Rectal smooth muscle tissue (tissue), 1 donor: ENCODE data around the gene KRTAP2-1.
"Not testable (repeated sequence)": the region's sequence is repeated elsewhere in the genome, so short reads cannot be mapped to it uniquely, and the experiment has no call there.

Experiments
- H3K27ac ChIP-seq: one replicate; pipeline ENCODE4 v1.7.0; 2013; ENCODE audit warnings: low read depth, low read length, inconsistent platforms
- H3K27me3 ChIP-seq: one replicate; pipeline ENCODE4 v1.7.0; 2013; ENCODE audit warnings: low read length; ENCODE audit not compliant: control insufficient read depth, insufficient read depth
- H3K36me3 ChIP-seq: one replicate; pipeline ENCODE4 v1.7.0; 2013; ENCODE audit warnings: low read length; ENCODE audit not compliant: control insufficient read depth, insufficient read depth
- H3K4me1 ChIP-seq: one replicate; pipeline ENCODE4 v1.7.0; 2013; ENCODE audit warnings: low read length; ENCODE audit not compliant: control insufficient read depth, insufficient read depth
- H3K4me3 ChIP-seq: one replicate; pipeline ENCODE4 v1.7.0; 2013; ENCODE audit warnings: low read length
- H3K9ac ChIP-seq: one replicate; pipeline ENCODE4 v1.7.0; 2013; ENCODE audit warnings: low read length

The KRTAP2-1 gene

GRCh38 chr17:41052566-41052965, 5.5 kb upstream of the KRTAP2-1 start:
- no peak overlapping the region for H3K4me3 ChIP-seq

GRCh38 chr17:41049110-41049509, 2.0 kb upstream of the KRTAP2-1 start:
- no peak overlapping the region for H3K9ac ChIP-seq

More at GRCh38 chr17:41052566-41052965, 5.5 kb upstream of the KRTAP2-1 start:
- Histone ChIP-seq H3K27ac (no peak overlapping the region), H3K9ac (no peak overlapping the region), H3K36me3 (no peaks in the 10 kb centered on the region), H3K27me3 (no peaks in the 10 kb centered on the region), H3K4me1 (no peaks in the 10 kb centered on the region)

DNA sequence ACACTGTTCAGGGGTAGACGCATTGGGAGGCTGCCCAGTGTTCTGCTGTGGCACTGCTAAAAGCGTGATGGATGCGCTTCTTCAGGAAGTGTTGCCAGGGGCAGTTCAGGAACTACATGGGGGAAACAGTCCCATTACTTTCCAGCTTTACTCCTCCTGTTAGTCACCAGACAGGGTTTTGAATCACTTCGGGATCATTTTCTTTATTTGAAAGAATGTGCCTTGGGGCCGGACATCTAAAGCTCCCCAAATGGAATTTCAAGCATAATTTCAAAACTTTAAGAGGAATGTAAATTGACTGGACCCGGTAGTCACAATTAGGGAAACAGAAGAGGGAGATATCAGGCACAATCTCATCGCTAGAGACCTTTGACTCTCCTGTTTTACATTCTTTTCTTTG, 1.3 kb upstream of the KRTAP2-1 start:
- H3K36me3 ChIP-seq = no peaks in the 10 kb centered on the region
- H3K4me1 ChIP-seq = no peaks in the 10 kb centered on the region
- no peak overlapping the region for H3K4me3 ChIP-seq
- no peaks in the 10 kb centered on the region for H3K27me3 ChIP-seq
- H3K27ac ChIP-seq = no peak overlapping the region
- no peak overlapping the region for H3K9ac ChIP-seq

More at GRCh38 chr17:41049110-41049509, 2.0 kb upstream of the KRTAP2-1 start:
- H3K27me3 ChIP-seq = no peaks in the 10 kb centered on the region
- H3K4me1 ChIP-seq = no peaks in the 10 kb centered on the region
- no peak overlapping the region for H3K4me3 ChIP-seq
- no peaks in the 10 kb centered on the region for H3K36me3 ChIP-seq
- H3K27ac ChIP-seq = no peak overlapping the region

DNA sequence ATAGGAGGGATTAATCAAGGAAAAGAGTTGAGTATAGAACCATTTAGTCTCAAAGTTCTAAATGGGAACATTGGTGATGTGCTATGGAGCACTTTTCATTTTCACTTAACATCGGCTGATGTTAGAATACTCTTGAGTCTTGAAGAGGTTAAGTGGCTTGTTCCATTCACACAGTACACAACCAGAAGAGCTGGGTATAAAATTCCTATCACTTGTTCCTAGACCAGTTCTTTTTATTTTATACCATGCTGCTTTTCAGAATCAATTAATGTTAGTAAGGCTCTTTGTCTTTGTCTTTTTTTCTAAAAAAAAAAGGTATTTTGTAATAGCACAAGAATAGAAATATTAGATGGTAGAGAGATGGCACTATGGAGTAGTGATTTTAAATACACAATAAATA, 4.2 kb downstream of the KRTAP2-1 start:
- Histone ChIP-seq H3K36me3 (no peaks in the 10 kb centered on the region), H3K27me3 (no peaks in the 10 kb centered on the region), H3K27ac (no peak overlapping the region), H3K9ac (no peak overlapping the region), H3K4me3 (no peak overlapping the region), H3K4me1 (no peaks in the 10 kb centered on the region)

- not testable (repeated sequence) for H3K36me3 ChIP-seq, H3K4me3 ChIP-seq, H3K4me1 ChIP-seq, H3K9ac ChIP-seq, H3K27ac ChIP-seq, H3K27me3 ChIP-seq
Observed at GRCh38 chr17:41040783-41041571, 6.1 kb downstream of the KRTAP2-1 start, which contains the start of gene KRTAP1-1. KRTAP1-1 (minus strand) TSS chr17:41041450; CDS start chr17:41041397, 53 bp downstream.

- no peak overlapping the region for H3K4me3 ChIP-seq
- H3K27ac ChIP-seq = no peak overlapping the region
- no peak overlapping the region for H3K9ac ChIP-seq
- no peaks in the 10 kb centered on the region for H3K4me1 ChIP-seq
- H3K27me3 ChIP-seq = no peaks in the 10 kb centered on the region
- H3K36me3 ChIP-seq = no peaks in the 10 kb centered on the region
Observed at GRCh38 chr17:41037853-41038350, 9.2 kb downstream of the KRTAP2-1 start.

DNA sequence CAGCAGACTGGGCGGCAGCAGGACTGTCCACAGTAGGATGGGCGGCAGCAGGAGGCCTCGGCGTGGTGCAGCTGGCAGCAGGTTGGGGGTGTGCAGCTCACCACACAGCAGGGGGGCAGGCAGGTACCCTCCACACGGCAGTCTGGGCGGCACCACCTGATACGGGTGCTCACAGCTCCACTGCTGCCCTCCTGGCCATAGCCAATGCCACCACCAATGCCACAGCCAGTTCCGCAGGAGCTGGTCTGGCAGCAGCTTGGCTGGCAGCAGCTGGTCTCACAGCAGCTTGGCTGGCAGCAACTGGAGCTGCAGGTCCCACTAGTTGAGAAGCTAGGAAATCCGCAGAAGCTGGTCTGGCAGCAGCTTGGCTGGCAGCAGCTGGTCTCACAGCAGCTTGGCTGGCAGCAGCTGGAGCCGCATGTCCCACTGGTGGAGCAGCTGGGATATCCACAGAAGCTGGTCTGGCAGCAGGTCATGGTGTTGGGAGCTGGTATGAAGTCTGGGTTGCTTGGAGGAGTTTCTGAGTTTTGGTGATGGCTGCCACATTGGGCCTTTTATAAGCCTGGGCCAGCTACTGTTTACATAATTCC, 12.7 kb downstream of the KRTAP2-1 start, which contains the start of gene KRTAP1-3:
TSS of gene KRTAP1-3 (minus strand) at position 529 of the 590 bp plus-strand sequence. CDS start at position 476, 53 bp downstream.
- not testable (repeated sequence) for H3K36me3 ChIP-seq, H3K27ac ChIP-seq, H3K27me3 ChIP-seq, H3K4me3 ChIP-seq, H3K4me1 ChIP-seq, H3K9ac ChIP-seq

DNA sequence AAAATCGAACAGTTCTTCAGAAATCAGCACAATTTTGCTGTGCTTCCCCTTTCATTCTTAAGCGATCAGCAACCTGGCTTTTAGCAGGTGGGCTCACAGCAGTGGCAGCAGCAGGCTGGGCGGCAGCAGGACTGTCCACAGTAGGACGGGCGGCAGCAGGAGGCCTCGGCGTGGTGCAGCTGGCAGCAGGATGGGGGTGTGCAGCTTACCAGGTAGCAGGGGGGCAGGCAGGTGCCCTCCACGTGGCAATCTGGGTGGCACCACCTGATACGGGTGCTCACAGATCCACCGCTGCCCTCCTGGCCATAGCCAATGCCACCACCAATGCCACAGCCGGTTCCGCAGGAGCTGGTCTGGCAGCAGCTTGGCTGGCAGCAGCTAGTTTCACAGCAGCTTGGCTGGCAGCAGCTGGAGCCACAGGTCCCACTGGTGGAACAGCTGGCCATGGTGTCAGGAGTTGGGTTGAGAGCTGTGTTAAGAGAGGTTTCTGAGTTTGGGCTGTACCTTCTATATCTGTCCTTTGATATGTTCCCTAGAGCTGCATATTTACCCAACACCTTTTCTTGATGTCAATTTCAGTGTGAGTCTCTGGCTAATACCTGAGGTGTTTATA, 17.4 kb downstream of the KRTAP2-1 start, which contains the start of gene KRTAP1-4:
TSS of gene KRTAP1-4 (minus strand) at position 563 of the 613 bp plus-strand sequence. CDS start at position 446, 117 bp downstream.
- H3K27me3 ChIP-seq = no peaks in the 10 kb centered on the region
- no peaks in the 10 kb centered on the region for H3K36me3 ChIP-seq
- H3K4me1 ChIP-seq = no peaks in the 10 kb centered on the region

DNA sequence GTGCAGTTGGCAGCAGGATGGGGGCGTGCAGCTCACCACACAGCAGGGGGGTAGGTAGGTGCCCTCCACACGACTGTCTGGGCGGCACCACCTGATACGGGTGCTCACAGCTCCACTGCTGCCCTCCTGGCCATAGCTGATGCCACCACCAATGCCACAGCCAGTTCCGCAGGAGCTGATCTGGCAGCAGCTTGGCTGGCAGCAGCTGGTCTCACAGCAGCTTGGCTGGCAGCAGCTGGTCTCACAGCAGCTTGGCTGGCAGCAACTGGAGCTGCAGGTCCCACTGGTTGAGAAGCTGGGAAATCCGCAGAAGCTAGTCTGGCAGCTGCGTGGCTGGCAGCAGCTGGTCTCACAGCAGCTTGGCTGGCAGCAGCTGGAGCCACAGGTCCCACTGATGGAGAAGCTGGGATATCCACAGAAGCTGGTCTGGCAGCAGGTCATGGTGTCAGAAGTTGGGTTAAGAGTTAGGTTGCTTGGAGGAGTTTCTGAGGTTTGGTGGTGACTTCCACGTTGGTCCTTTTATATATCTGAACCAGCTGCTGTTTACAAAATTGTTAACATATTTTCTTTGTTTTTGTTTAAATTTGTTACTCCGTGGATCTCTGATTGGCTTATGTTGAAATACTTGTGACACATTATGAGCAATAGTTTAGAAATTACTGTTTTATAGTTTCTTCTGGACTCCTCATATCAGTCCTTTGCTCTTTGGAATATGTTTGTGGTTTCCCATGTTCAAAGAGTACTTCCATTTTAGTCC, 20.2 kb downstream of the KRTAP2-1 start, which contains the start of gene KRTAP1-5:
TSS of gene KRTAP1-5 (minus strand) at position 494 of the 757 bp plus-strand sequence. CDS start at position 441, 53 bp downstream.
- Histone ChIP-seq H3K4me1 (no peaks in the 10 kb centered on the region), H3K27me3 (no peaks in the 10 kb centered on the region), H3K36me3 (no peaks in the 10 kb centered on the region), H3K9ac (no peak within 1 kb of the TSS), H3K27ac (no peak within 1 kb of the TSS), H3K4me3 (no peak within 1 kb of the TSS)

More for the DNA sequence above, 17.4 kb downstream of the KRTAP2-1 start, which contains the start of gene KRTAP1-4:
- Histone ChIP-seq H3K9ac (no peak within 1 kb of the TSS), H3K4me3 (no peak within 1 kb of the TSS), H3K27ac (no peak within 1 kb of the TSS)

GRCh38 chr17:41024697-41025096, 22.4 kb downstream of the KRTAP2-1 start:
- Histone ChIP-seq H3K4me1 (no peaks in the 10 kb centered on the region), H3K27me3 (no peaks in the 10 kb centered on the region), H3K9ac (no peak overlapping the region)

GRCh38 chr17:41020336-41020735, 26.8 kb downstream of the KRTAP2-1 start:
- no peak overlapping the region for H3K9ac ChIP-seq
- no peaks in the 10 kb centered on the region for H3K36me3 ChIP-seq
- H3K4me3 ChIP-seq = no peak overlapping the region
- H3K4me1 ChIP-seq = no peaks in the 10 kb centered on the region
- H3K27me3 ChIP-seq = no peaks in the 10 kb centered on the region
- no peak overlapping the region for H3K27ac ChIP-seq

More at GRCh38 chr17:41024697-41025096, 22.4 kb downstream of the KRTAP2-1 start:
- no peak overlapping the region for H3K4me3 ChIP-seq
- H3K27ac ChIP-seq = no peak overlapping the region
- no peaks in the 10 kb centered on the region for H3K36me3 ChIP-seq
